ENCODE data around the gene TTC33. TPM values are rescaled to one million over a fixed set of nuclear protein-coding genes. Genes with fewer than 3 reads are reported as not detected.

Gene TTC33
- total RNA-seq, 2 donors from 2014 or later = 10.3 to 22.5 TPM

DNA sequence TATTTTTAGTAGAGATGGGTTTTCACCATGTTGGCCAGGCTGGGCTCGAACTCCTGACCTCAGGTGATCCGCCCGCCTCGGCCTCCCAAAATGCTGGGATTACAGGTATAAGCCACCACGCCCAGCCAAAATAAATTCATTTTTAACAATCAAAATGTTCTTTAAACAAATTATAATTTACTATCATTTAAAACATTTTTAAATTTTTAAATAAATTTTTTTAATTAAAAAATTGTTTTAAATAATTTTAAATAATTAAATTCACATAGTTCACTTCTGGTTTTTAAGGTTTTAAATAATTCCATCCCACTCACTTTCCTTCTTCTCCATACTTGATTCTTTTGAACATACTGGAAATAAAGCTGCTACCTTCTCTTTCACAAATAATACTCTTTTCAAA lies 15.0 kb upstream of the TTC33 start:
- DNase-seq (ENCODE audit: low spot score) = no peak
- Histone ChIP-seq H3K9me3 (no peaks in the 10 kb centered on the region), H3K36me3 (peaks cover 32% of the 10 kb centered on the region), H3K27ac (no peak overlapping the region), H3K27me3 (replicated peaks; ENCODE audit: insufficient read depth) (no peaks in the 10 kb centered on the region), H3K4me1 (ENCODE audit: control insufficient read depth in 1 of 2, low read depth in 2 of 2) (peaks cover 0 to 3% of the 10 kb centered on the region in 2 donors), H3K4me3 (no peak overlapping the region)
- TF ChIP-seq, protein P1, sequence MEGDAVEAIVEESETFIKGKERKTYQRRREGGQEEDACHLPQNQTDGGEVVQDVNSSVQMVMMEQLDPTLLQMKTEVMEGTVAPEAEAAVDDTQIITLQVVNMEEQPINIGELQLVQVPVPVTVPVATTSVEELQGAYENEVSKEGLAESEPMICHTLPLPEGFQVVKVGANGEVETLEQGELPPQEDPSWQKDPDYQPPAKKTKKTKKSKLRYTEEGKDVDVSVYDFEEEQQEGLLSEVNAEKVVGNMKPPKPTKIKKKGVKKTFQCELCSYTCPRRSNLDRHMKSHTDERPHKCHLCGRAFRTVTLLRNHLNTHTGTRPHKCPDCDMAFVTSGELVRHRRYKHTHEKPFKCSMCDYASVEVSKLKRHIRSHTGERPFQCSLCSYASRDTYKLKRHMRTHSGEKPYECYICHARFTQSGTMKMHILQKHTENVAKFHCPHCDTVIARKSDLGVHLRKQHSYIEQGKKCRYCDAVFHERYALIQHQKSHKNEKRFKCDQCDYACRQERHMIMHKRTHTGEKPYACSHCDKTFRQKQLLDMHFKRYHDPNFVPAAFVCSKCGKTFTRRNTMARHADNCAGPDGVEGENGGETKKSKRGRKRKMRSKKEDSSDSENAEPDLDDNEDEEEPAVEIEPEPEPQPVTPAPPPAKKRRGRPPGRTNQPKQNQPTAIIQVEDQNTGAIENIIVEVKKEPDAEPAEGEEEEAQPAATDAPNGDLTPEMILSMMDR (IDR thresholded peaks at IDR 0.05) = no peak
- no peak for ATAC-seq (ENCODE audit: insufficient number of reproducible peaks, low FRiP score, low read depth)

DNA sequence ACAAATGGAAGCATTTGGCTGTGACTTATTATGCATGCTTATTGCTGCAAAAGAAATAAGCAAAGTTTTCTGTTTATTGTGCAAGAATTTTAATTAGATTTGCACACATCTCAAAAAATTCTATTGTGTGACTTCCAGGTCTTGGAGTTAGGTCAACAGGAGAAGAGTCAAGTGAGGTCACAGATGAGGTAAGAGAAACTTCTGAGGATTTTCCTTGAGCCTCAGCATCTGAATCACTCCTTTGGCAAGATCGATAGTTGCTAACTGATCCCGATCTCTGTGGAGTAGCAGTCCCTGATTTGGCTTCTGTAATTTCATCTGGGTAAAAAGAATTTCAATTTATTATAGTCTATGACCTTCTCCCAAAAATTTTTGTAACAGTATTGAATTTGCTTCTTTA lies 6.9 kb upstream of the TTC33 start:
- ATAC-seq (ENCODE audit: insufficient number of reproducible peaks, low FRiP score, low read depth) (no peak), DNase-seq (ENCODE audit: low spot score) (no peak)
- H3K36me3 ChIP-seq = peaks cover 16% of the 10 kb centered on the region
- H3K27ac ChIP-seq = no peak overlapping the region
- no peak overlapping the region for H3K4me3 ChIP-seq
- no peaks in the 10 kb centered on the region for H3K9me3 ChIP-seq
- H3K27me3 ChIP-seq (replicated peaks; ENCODE audit: insufficient read depth) = no peaks in the 10 kb centered on the region
- TF ChIP-seq, protein P1 (IDR thresholded peaks at IDR 0.05) = no peak
- H3K4me1 ChIP-seq (ENCODE audit: control insufficient read depth in 1 of 2, low read depth in 2 of 2) = no peaks in the 10 kb centered on the region

DNA sequence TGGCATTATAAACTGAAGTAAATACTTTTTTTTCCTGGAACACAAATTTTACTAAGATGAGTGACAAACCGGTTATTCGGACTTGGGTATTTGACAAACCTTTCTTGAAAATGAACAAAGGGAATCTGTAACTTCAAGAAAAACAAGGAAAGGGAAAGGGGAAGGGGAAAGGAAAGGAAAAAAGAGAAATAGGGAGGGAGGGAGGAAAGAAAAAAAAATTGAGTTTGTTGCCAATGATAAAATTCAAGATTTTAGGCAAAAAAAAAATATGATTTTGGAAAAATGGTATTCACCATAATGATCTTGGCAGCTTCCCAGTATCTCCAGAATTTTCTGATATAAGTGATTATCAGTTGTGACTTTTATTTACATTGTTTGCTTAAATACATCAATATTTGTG lies 1.6 kb upstream of the TTC33 start:
- no peak for ATAC-seq (ENCODE audit: insufficient number of reproducible peaks, low FRiP score, low read depth)
- no peaks in the 10 kb centered on the region for H3K27me3 ChIP-seq (replicated peaks; ENCODE audit: insufficient read depth)

DNA sequence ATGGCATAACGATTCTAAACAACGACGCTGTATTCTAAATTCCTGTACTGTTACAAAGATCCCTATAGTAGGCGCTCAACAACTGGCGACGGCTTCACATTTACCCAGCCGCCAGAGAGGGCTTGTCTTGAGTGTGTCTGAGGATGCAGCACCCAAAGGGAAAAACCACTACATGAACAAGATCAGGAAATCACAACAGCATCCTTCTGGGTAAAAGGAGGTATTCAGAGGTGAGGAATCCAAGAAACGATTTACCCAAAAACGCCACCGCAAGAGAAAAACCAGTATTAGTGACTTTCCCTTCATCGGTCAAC lies 711 bp downstream of the TTC33 start:
- no peaks in the 10 kb centered on the region for H3K27me3 ChIP-seq (replicated peaks; ENCODE audit: insufficient read depth)
- no peaks in the 10 kb centered on the region for H3K36me3 ChIP-seq
- DNase-seq (ENCODE audit: low spot score) (peak; percentile 19), ATAC-seq (ENCODE audit: insufficient number of reproducible peaks, low FRiP score, low read depth) (peak; percentile 89)
- TF ChIP-seq, protein P1 (IDR thresholded peaks at IDR 0.05) = peak; percentile 51
- no peaks in the 10 kb centered on the region for H3K9me3 ChIP-seq
- peaks cover 9 to 17% of the 10 kb centered on the region in 2 donors for H3K4me1 ChIP-seq (ENCODE audit: control insufficient read depth in 1 of 2, low read depth in 2 of 2)
- H3K4me3 ChIP-seq = peak overlapping the region; percentile 81
- H3K27ac ChIP-seq = peak overlapping the region; percentile 79 to 92

More for the DNA sequence above, 1.6 kb upstream of the TTC33 start:
- no peak for DNase-seq (ENCODE audit: low spot score)
- H3K4me1 ChIP-seq (ENCODE audit: control insufficient read depth in 1 of 2, low read depth in 2 of 2) = peaks cover 9 to 17% of the 10 kb centered on the region in 2 donors
- no peaks in the 10 kb centered on the region for H3K36me3 ChIP-seq
- TF ChIP-seq, protein P1 (IDR thresholded peaks at IDR 0.05) = no peak
- H3K9me3 ChIP-seq = no peaks in the 10 kb centered on the region
- no peak overlapping the region for H3K27ac ChIP-seq
- H3K4me3 ChIP-seq = no peak overlapping the region

DNA sequence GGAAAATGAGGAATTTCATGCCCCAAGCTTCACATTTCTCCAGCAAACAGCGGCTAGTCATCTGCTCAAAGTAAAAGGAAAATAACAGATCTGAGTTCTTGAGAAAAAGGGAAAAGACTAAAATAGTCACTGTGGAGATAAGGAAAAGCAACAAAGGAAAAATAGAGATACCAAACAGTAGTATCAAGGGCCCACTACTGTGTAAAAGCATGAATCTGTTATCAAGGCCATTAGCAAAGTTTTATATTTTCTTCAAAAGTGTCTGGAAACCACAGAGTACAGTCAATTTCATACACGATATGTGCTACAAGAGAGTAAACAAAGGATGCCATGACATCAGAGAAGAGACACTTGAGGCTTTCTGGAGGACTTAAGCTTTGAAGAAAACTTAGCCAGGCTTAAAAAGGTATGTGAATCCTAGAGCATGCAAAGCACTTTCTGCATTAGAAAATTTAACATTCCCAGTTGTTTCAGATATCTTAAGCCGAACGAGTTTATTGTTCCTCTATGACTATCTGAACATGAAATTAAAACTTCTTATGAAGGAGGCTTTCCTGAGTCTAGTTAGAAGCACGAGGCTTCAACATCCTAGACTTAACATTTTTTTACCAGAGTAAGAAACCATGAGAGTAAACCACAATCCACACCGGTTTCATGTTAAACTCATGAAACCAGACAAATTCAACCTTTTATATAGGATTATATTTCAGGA lies 1.2 kb downstream of the TTC33 start:
- H3K9me3 ChIP-seq = no peaks in the 10 kb centered on the region
- TF ChIP-seq, protein P1 (IDR thresholded peaks at IDR 0.05) = no peak
- no peaks in the 10 kb centered on the region for H3K36me3 ChIP-seq
- peak overlapping the region; percentile 79 to 92 for H3K27ac ChIP-seq
- H3K4me3 ChIP-seq = peak overlapping the region; percentile 81
- H3K4me1 ChIP-seq (ENCODE audit: control insufficient read depth in 1 of 2, low read depth in 2 of 2) = peaks cover 9 to 17% of the 10 kb centered on the region in 2 donors
- DNase-seq (ENCODE audit: low spot score) = no peak
- ATAC-seq (ENCODE audit: insufficient number of reproducible peaks, low FRiP score, low read depth) = no peak
- no peaks in the 10 kb centered on the region for H3K27me3 ChIP-seq (replicated peaks; ENCODE audit: insufficient read depth)
